Stomach (tissue), 9 donors: ENCODE data around the gene PRXL2A. TPM values are rescaled to one million over a fixed set of nuclear protein-coding genes. Genes with fewer than 3 reads are reported as not detected.

Experiments
- DNase-seq, 2 donors: peaks; one replicate each; pipeline versions ENCODE4 v3.0.0 to v3.0.0-alpha.2; 2013 to 2019
- H3K27ac ChIP-seq, 5 donors: fragments of 200-600 bp in 4 of 5; sonication (generic) in 4 of 5; one replicate each; pipeline ENCODE4 v1.5.1; 2013 to 2019; ENCODE audit warnings: mild to moderate bottlenecking in 1 of 5, moderate library complexity in 1 of 5
- H3K27me3 ChIP-seq, 3 donors: fragments of 200-600 bp; sonication (generic); one replicate each; pipeline ENCODE4 v1.5.1; 2017 to 2019; ENCODE audit warnings: mixed run types in 1 of 3
- H3K36me3 ChIP-seq, 4 donors: fragments of 200-600 bp; sonication (generic); 1 replicate in 3 of 4; 2 replicates in 1 of 4; pipeline ENCODE4 v1.5.1; 2016 to 2019
- H3K4me1 ChIP-seq, 4 donors: fragments of 200-600 bp; sonication (generic); one replicate each; pipeline ENCODE4 v1.5.1; 2016 to 2019
- H3K4me3 ChIP-seq, 4 donors: fragments of 200-600 bp; sonication (generic) in 3 of 4; one replicate each; pipeline ENCODE4 v1.5.1; 2016 to 2019; ENCODE audit warnings: mild to moderate bottlenecking in 1 of 4
- H3K9me3 ChIP-seq, 4 donors: fragments of 200-600 bp; sonication (generic); one replicate each; pipeline ENCODE4 v1.5.1; 2016 to 2019
- EP300 ChIP-seq: sonication (generic); formaldehyde crosslinking; IDR thresholded peaks from one replicate; pipeline ENCODE4 v1.6.1; 2017; ENCODE audit warnings: antibody characterized with exemption
- POLR2A ChIP-seq, 4 donors: fragments of 450-650 bp; IDR thresholded peaks; one replicate each; pipeline ENCODE4 v1.6.1; 2016; ENCODE audit warnings: antibody characterized with exemption in 4 of 4, control low read depth in 2 of 4, mild to moderate bottlenecking in 1 of 4, moderate library complexity in 1 of 4
- POLR2AphosphoS5 ChIP-seq, 3 donors: sonication (generic); formaldehyde crosslinking; IDR thresholded peaks; one replicate each; pipeline ENCODE4 v1.6.1; 2016; ENCODE audit warnings: antibody characterized with exemption in 3 of 3
- WGBS, 5 donors: extraction: QIAGEN DNeasy Blood & Tissue Kit in 3 of 5; methylation state at CpG; one replicate each; pipeline versions ENCODE4 v1.1.5 to v1.1.7; 2013 to 2018; 5-methylcytosine and 5-hydroxymethylcytosine counted together
- intact Hi-C: fragments of 100-400 bp; cut with DNase I; formaldehyde crosslinking; loops from one replicate; pipeline ENCODE4 v1.15.1; 2023; ENCODE audit warnings: low total_unique reads
- polyA plus RNA-seq, 3 donors: library from polyadenylated mRNA; stranded (reverse); fragments of 200-250 nt; gene quantifications; one replicate each; pipeline ENCODE4 v1.2.3, GENCODE V29; 2013
- total RNA-seq, 5 donors: library from RNA; depleted of rRNA; stranded (reverse); fragments of >200 nt; gene quantifications; one replicate each; pipeline versions ENCODE4 v1.1.0 to v1.2.3, GENCODE V29; 2014 to 2016
- TF ChIP-seq, protein P1 (sequence below), 7 experiments: fragments of 450-650 bp in 4 of 7; fragments of 200-600 bp in 3 of 7; sonication (generic) in 3 of 7; IDR thresholded peaks; one replicate each; pipeline ENCODE4 v1.5.1; 2016 to 2019; ENCODE audit warnings: antibody characterized with exemption in 7 of 7, control low read depth in 2 of 7, mild to moderate bottlenecking in 1 of 7
- donor health status: healthy with polysubstance abuse.
- donor health status: Bipolar disorder and iron deficiency.
- donor health status: healthy.

Gene PRXL2A
- total and polyA plus RNA-seq, 8 donors, result 6.7 to 56.8 (median 17.8) TPM

DNA sequence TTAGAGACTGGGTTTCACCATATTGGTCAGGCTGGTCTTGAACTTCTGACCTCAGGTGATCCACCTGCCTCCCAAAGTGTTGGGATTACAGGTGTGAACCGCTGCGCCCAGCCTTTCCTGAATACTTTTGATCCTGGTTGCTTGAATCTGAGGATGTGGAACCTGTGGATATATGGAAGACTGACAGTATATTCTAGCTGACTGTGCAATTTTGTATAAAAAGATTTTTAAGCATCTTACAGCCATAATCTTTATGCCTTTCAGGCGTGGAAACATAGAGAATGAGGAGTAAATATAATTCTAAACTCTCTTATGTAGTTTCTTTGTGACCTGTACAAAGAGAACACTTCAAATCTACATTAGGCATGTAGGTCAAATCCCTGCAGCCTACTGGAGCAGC lies 61.9 kb downstream of the PRXL2A start:
- DNase-seq, result no peak
- intact Hi-C loops, result no loop called here

DNA sequence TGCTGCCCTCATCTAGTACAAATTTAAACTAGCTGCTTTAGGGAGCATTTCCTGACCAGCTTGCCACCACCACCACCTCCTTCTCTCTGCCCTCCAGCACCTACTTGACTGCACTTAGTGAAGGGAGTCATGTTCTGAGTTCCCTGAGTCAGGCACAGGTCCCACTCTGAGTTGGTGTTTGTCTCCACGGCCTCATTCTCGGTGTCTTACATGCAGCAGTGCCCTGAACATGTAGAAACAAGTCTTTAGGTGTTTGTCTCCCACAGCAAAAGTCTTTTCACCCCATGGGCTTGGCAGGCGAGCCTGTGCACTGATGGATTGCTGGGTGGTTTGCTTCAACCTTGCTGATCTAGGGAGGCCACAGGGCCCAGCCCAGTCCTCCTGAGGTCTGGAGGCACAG lies 62.6 kb downstream of the PRXL2A start:
- no peaks in the 10 kb centered on the region for H3K27me3 ChIP-seq
- DNase-seq, result no peak

More for the DNA sequence above, 61.9 kb downstream of the PRXL2A start:
- H3K9me3 ChIP-seq, result no peaks in the 10 kb centered on the region
- TF ChIP-seq EP300 (no peak), POLR2AphosphoS5 (IDR thresholded peaks at IDR 0.05) (no peak), POLR2A (IDR thresholded peaks at IDR 0.05) (no peak)
- TF ChIP-seq, protein P1, sequence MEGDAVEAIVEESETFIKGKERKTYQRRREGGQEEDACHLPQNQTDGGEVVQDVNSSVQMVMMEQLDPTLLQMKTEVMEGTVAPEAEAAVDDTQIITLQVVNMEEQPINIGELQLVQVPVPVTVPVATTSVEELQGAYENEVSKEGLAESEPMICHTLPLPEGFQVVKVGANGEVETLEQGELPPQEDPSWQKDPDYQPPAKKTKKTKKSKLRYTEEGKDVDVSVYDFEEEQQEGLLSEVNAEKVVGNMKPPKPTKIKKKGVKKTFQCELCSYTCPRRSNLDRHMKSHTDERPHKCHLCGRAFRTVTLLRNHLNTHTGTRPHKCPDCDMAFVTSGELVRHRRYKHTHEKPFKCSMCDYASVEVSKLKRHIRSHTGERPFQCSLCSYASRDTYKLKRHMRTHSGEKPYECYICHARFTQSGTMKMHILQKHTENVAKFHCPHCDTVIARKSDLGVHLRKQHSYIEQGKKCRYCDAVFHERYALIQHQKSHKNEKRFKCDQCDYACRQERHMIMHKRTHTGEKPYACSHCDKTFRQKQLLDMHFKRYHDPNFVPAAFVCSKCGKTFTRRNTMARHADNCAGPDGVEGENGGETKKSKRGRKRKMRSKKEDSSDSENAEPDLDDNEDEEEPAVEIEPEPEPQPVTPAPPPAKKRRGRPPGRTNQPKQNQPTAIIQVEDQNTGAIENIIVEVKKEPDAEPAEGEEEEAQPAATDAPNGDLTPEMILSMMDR (IDR thresholded peaks at IDR 0.05), result no peak
- peaks cover 0 to 40% (median 28%) of the 10 kb centered on the region in 4 donors for H3K36me3 ChIP-seq
- peaks cover 61 to 100% (median 96%) of the 10 kb centered on the region in 4 donors for H3K4me1 ChIP-seq
- H3K27me3 ChIP-seq, result no peaks in the 10 kb centered on the region
- WGBS, 5 donors, result 92 to 97% (median 97%) methylated on average over 3 of the region's 3 CpGs
- H3K4me3 ChIP-seq, result no peak overlapping the region
- peak overlapping the region in 2 of 5 donors; percentile 78 to 91 for H3K27ac ChIP-seq

DNA sequence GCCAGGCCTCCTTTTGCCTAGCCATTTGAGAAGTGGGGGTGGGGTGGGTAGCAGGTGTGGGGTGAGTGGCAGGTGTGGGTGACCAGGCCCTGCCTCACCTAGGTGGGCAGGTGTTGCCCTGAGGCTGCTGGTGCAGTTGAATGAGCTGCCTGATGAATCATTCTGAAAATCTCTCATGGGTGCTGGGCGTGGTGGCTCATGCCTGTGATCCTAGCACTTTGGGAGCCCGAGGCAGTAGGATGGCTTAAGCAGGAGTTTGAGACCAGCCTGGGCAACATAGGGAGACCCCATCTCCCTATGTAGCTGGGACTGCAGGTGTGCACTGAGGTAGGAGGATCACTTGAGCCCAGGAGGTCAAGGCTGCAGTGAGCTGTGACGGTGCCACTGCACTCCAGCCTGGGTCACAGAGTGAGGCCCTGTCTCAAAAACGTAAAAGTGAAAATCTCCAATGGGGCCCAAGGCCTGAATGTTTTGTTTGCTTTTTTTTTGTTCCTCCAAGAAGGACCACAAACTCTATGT lies 63.4 kb downstream of the PRXL2A start:
- peaks cover 0 to 40% (median 28%) of the 10 kb centered on the region in 4 donors for H3K36me3 ChIP-seq
- no peaks in the 10 kb centered on the region for H3K9me3 ChIP-seq
- no peak overlapping the region for H3K4me3 ChIP-seq
- peak overlapping the region in 3 of 5 donors; percentile 11 to 91 (median 53) for H3K27ac ChIP-seq
- H3K27me3 ChIP-seq, result no peaks in the 10 kb centered on the region
- TF ChIP-seq POLR2A (IDR thresholded peaks at IDR 0.05) (no peak), POLR2AphosphoS5 (IDR thresholded peaks at IDR 0.05) (no peak), EP300 (no peak)
- TF ChIP-seq, protein P1 (IDR thresholded peaks at IDR 0.05), result no peak
- DNase-seq, result no peak
- peaks cover 50 to 92% (median 83%) of the 10 kb centered on the region in 4 donors for H3K4me1 ChIP-seq
- intact Hi-C loops, result no loop called here
- WGBS, 5 donors, result 47 to 70% (median 67%) methylated on average over 3 to 4 of the region's 4 CpGs

More for the DNA sequence above, 62.6 kb downstream of the PRXL2A start:
- 63 to 98% (median 88%) methylated on average over 2 to 3 of the region's 3 CpGs for WGBS, 5 donors
- Histone ChIP-seq H3K4me1 (peaks cover 55 to 97% (median 90%) of the 10 kb centered on the region in 4 donors), H3K4me3 (no peak overlapping the region), H3K9me3 (no peaks in the 10 kb centered on the region), H3K36me3 (peaks cover 0 to 40% (median 28%) of the 10 kb centered on the region in 4 donors), H3K27ac (peak overlapping the region in 4 of 5 donors; percentile 5 to 91 (median 32))
- TF ChIP-seq POLR2A (IDR thresholded peaks at IDR 0.05), result no peak
- TF ChIP-seq EP300, result no peak
- no peak for TF ChIP-seq POLR2AphosphoS5 (IDR thresholded peaks at IDR 0.05)
- TF ChIP-seq, protein P1 (IDR thresholded peaks at IDR 0.05), result no peak
- intact Hi-C loops, result no loop called here

DNA sequence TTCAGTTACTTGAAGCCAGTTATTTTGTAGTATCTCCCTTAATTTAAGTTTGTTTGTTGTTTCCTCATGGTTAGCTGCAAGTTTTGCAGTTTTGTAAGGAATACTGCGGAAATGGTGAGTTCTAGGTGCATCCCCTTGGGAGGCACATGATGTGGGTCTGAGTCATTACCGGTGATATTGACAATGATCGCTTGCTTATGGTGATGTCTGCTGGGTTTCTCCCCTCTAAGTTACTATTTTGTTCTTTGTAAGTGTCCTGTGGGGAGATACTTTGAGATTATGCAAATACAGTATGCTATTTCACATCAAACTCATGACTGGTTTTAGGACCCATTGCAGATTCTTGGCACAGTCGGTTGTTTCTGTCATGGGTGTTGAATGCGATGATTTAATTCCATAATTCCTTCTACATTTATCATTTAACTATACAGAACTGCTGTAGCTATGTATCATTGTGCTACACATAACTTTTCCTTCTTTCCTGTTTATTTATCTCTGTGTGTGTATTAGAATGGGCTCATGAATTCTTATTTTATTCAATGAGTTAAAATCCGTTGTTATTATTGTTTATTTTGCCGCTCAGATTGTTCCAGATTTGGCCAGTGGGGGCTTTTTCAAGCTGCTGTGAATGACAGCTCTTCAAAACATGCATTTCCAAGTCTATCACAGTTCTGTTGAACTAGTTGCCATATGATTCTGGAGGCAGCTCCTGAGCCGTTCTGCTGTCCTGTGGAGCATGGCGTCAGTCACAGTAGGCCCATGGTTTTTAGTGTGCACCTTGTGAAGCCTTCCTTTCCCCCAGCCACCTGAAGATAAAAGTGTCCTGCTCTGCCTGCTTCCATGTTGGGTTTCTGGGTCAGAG lies 64.1 kb downstream of the PRXL2A start:
- intact Hi-C loops, result no loop called here
- no peak for TF ChIP-seq POLR2A (IDR thresholded peaks at IDR 0.05)
- TF ChIP-seq POLR2AphosphoS5 (IDR thresholded peaks at IDR 0.05), result no peak
- no peak for TF ChIP-seq EP300
- TF ChIP-seq, protein P1 (IDR thresholded peaks at IDR 0.05), result no peak
- Histone ChIP-seq H3K36me3 (peaks cover 0 to 40% (median 28%) of the 10 kb centered on the region in 4 donors), H3K9me3 (peaks cover 0 to 1% (median 0%) of the 10 kb centered on the region in 4 donors), H3K27ac (peak overlapping the region in 3 of 5 donors; percentile 11 to 91 (median 53)), H3K4me3 (no peak overlapping the region), H3K27me3 (no peaks in the 10 kb centered on the region), H3K4me1 (peaks cover 45 to 88% (median 76%) of the 10 kb centered on the region in 4 donors)
- DNase-seq, result no peak
- WGBS, 5 donors, result 62 to 67% (median 66%) methylated on average over 9 of the region's 9 CpGs
